Measurements from ENCODE around the gene ARHGEF7. TPM values are rescaled to one million over a fixed set of nuclear protein-coding genes. Genes with fewer than 3 reads are reported as not detected.

The ARHGEF7 gene
- total and polyA plus RNA-seq, 2 experiments from 2014 or later, result 30.1 to 46.8 TPM

GRCh38 chr13:111354789-111355188 is 239.7 kb downstream of the ARHGEF7 start:
- WGBS (ENCODE audit: low lambda C conversion rate, missing lambda C conversion rate), result 83% methylated on average over 7 of the region's 7 CpGs
- TF ChIP-seq EZH2 (IDR thresholded peaks at IDR 0.05; ENCODE audit: borderline replicate concordance), result no peak
- DNase-seq (ENCODE audit: low spot score), result no peak

More at GRCh38 chr13:111354789-111355188, 239.7 kb downstream of the ARHGEF7 start:
- Histone ChIP-seq H3K9me3 (ENCODE audit: low read depth) (no peaks in the 10 kb centered on the region), H3K4me2 (no peak overlapping the region), H3K27me3 (no peaks in the 10 kb centered on the region), H2AFZ (no peak overlapping the region), H3K4me3 (no peak overlapping the region), H3K27ac (no peak overlapping the region), H3K9me2 (replicated peaks; ENCODE audit: insufficient read depth) (no peaks in the 10 kb centered on the region), H4K20me1 (ENCODE audit: insufficient read depth, poor library complexity, severe bottlenecking) (no peaks in the 10 kb centered on the region), H3K36me3 (replicated peaks; ENCODE audit: insufficient read depth, low read depth) (no peaks in the 10 kb centered on the region), H3K79me2 (no peaks in the 10 kb centered on the region), H3K4me1 (ENCODE audit: insufficient read depth) (no peaks in the 10 kb centered on the region)

Other genes starting within 250 kb of the ARHGEF7 start
- gene ANKRD10, start 200.2 kb upstream of the ARHGEF7 start, total RNA-seq, result 135 and 143 TPM in 2 replicates
- gene ANKRD10, start 200.2 kb upstream of the ARHGEF7 start, polyA plus RNA-seq, result 104 and 135 TPM in 2 replicates
- 0.83 TPM in 1 of 2 replicates, not detected in the other for gene TEX29, start 205.3 kb downstream of the ARHGEF7 start, total RNA-seq
- 1.8 and 4.2 TPM in 2 replicates for gene TEX29, start 205.3 kb downstream of the ARHGEF7 start, polyA plus RNA-seq